ENCODE data around the gene ARHGAP44.
A peak's percentile ranks its signal among the peaks of the same experiment; 100 is the strongest.

ARHGAP44 gene

GRCh38 chr17:12927541-12928425 is 138.5 kb downstream of the ARHGAP44 start:
- Histone ChIP-seq H4K12ac (ENCODE audit: low read depth, low read length) (no peak overlapping the region), H3K9me3 (ENCODE audit: insufficient read depth, low read depth, low read length) (no peaks in the 10 kb centered on the region), H2AFZ (ENCODE audit: insufficient read depth, low read length, poor library complexity) (no peak overlapping the region), H3K23ac (ENCODE audit: low read length) (no peak overlapping the region), H3K4ac (ENCODE audit: low read depth, low read length) (no peak overlapping the region), H4K91ac (ENCODE audit: low read depth, low read length) (no peak overlapping the region), H3K4me1 (ENCODE audit: control insufficient read depth in 1 of 2, insufficient read depth in 2 of 2, low read length in 2 of 2) (no peaks in the 10 kb centered on the region), H3K18ac (ENCODE audit: low read length) (no peak overlapping the region), H2BK5ac (ENCODE audit: low read depth, low read length, poor library complexity) (no peak overlapping the region), H4K8ac (ENCODE audit: low read depth, low read length) (no peak overlapping the region), H3K4me2 (ENCODE audit: low read length) (no peak overlapping the region), H3K9ac (ENCODE audit: low read length) (no peak overlapping the region), H3K79me2 (ENCODE audit: control insufficient read depth, insufficient read depth, low read length, poor library complexity) (no peaks in the 10 kb centered on the region), H3K27ac (ENCODE audit: low read depth, low read length) (no peak overlapping the region), H3K14ac (ENCODE audit: low read length) (no peak overlapping the region), H3K4me3 (ENCODE audit: low read depth, low read length) (no peak overlapping the region), H3K79me1 (ENCODE audit: low read length) (no peaks in the 10 kb centered on the region), H3K36me3 (ENCODE audit: control insufficient read depth in 1 of 2, insufficient read depth in 2 of 2, low read length in 2 of 2) (no peaks in the 10 kb centered on the region), H2BK12ac (ENCODE audit: low read length) (no peak overlapping the region), H3K27me3 (ENCODE audit: insufficient read depth, low read length) (no peaks in the 10 kb centered on the region), H2AK5ac (ENCODE audit: low read length) (no peak overlapping the region), H2BK120ac (ENCODE audit: insufficient read depth, low read length, poor library complexity) (no peak overlapping the region)
- WGBS (ENCODE audit: extremely low coverage, insufficient coverage, insufficient read length), result no CpG with 5 or more reads among the region's 5 CpGs
- DNase-seq, result peak; percentile 62 to 92

- H3K79me1 ChIP-seq (ENCODE audit: low read length), result no peaks in the 10 kb centered on the region
- no peak overlapping the region for H4K91ac ChIP-seq (ENCODE audit: low read depth, low read length)
- no peaks in the 10 kb centered on the region for H3K4me1 ChIP-seq (ENCODE audit: control insufficient read depth in 1 of 2, insufficient read depth in 2 of 2, low read length in 2 of 2)
- no peak overlapping the region for H4K8ac ChIP-seq (ENCODE audit: low read depth, low read length)
- H3K27me3 ChIP-seq (ENCODE audit: insufficient read depth, low read length), result no peaks in the 10 kb centered on the region
- H3K36me3 ChIP-seq (ENCODE audit: control insufficient read depth in 1 of 2, insufficient read depth in 2 of 2, low read length in 2 of 2), result no peaks in the 10 kb centered on the region
- H2BK5ac ChIP-seq (ENCODE audit: low read depth, low read length, poor library complexity), result no peak overlapping the region
- no peak overlapping the region for H4K12ac ChIP-seq (ENCODE audit: low read depth, low read length)
- no peak overlapping the region for H3K23ac ChIP-seq (ENCODE audit: low read length)
- H2BK120ac ChIP-seq (ENCODE audit: insufficient read depth, low read length, poor library complexity), result no peak overlapping the region
- H2AK5ac ChIP-seq (ENCODE audit: low read length), result no peak overlapping the region
- no CpG with 5 or more reads among the region's 2 CpGs for WGBS (ENCODE audit: extremely low coverage, insufficient coverage, insufficient read length)
- H3K9ac ChIP-seq (ENCODE audit: low read length), result no peak overlapping the region
- no peak overlapping the region for H3K27ac ChIP-seq (ENCODE audit: low read depth, low read length)
- H2AFZ ChIP-seq (ENCODE audit: insufficient read depth, low read length, poor library complexity), result no peak overlapping the region
- no peak overlapping the region for H3K4ac ChIP-seq (ENCODE audit: low read depth, low read length)
- no peaks in the 10 kb centered on the region for H3K79me2 ChIP-seq (ENCODE audit: control insufficient read depth, insufficient read depth, low read length, poor library complexity)
- H3K18ac ChIP-seq (ENCODE audit: low read length), result no peak overlapping the region
- no peak overlapping the region for H3K4me3 ChIP-seq (ENCODE audit: low read depth, low read length)
- no peaks in the 10 kb centered on the region for H3K9me3 ChIP-seq (ENCODE audit: insufficient read depth, low read depth, low read length)
- H2BK12ac ChIP-seq (ENCODE audit: low read length), result no peak overlapping the region
- peak; percentile 51 to 83 for DNase-seq
- no peak overlapping the region for H3K4me2 ChIP-seq (ENCODE audit: low read length)
- H3K14ac ChIP-seq (ENCODE audit: low read length), result no peak overlapping the region
Observed at GRCh38 chr17:12928736-12929135, 139.4 kb downstream of the ARHGAP44 start.

GRCh38 chr17:12936501-12936900 is 147.2 kb downstream of the ARHGAP44 start:
- no peak overlapping the region for H3K4ac ChIP-seq (ENCODE audit: low read depth, low read length)
- no peak overlapping the region for H2AK5ac ChIP-seq (ENCODE audit: low read length)
- no peak overlapping the region for H3K27ac ChIP-seq (ENCODE audit: low read depth, low read length)
- H3K27me3 ChIP-seq (ENCODE audit: insufficient read depth, low read length), result no peaks in the 10 kb centered on the region
- H2BK12ac ChIP-seq (ENCODE audit: low read length), result no peak overlapping the region
- H3K79me1 ChIP-seq (ENCODE audit: low read length), result no peaks in the 10 kb centered on the region
- H3K36me3 ChIP-seq (ENCODE audit: control insufficient read depth in 1 of 2, insufficient read depth in 2 of 2, low read length in 2 of 2), result no peaks in the 10 kb centered on the region
- no peaks in the 10 kb centered on the region for H3K79me2 ChIP-seq (ENCODE audit: control insufficient read depth, insufficient read depth, low read length, poor library complexity)
- H3K14ac ChIP-seq (ENCODE audit: low read length), result no peak overlapping the region
- H2AFZ ChIP-seq (ENCODE audit: insufficient read depth, low read length, poor library complexity), result no peak overlapping the region
- no peaks in the 10 kb centered on the region for H3K4me1 ChIP-seq (ENCODE audit: control insufficient read depth in 1 of 2, insufficient read depth in 2 of 2, low read length in 2 of 2)
- DNase-seq, result peak in 1 of 2 donors; percentile 33
- H3K4me2 ChIP-seq (ENCODE audit: low read length), result no peak overlapping the region
- no peak overlapping the region for H4K8ac ChIP-seq (ENCODE audit: low read depth, low read length)
- H2BK5ac ChIP-seq (ENCODE audit: low read depth, low read length, poor library complexity), result no peak overlapping the region
- no peak overlapping the region for H4K12ac ChIP-seq (ENCODE audit: low read depth, low read length)
- no peak overlapping the region for H3K4me3 ChIP-seq (ENCODE audit: low read depth, low read length)
- H3K23ac ChIP-seq (ENCODE audit: low read length), result no peak overlapping the region
- H3K9ac ChIP-seq (ENCODE audit: low read length), result no peak overlapping the region
- no peak overlapping the region for H2BK120ac ChIP-seq (ENCODE audit: insufficient read depth, low read length, poor library complexity)
- no peak overlapping the region for H3K18ac ChIP-seq (ENCODE audit: low read length)
- no CpG with 5 or more reads among the region's 3 CpGs for WGBS (ENCODE audit: extremely low coverage, insufficient coverage, insufficient read length)
- H3K9me3 ChIP-seq (ENCODE audit: insufficient read depth, low read depth, low read length), result no peaks in the 10 kb centered on the region
- H4K91ac ChIP-seq (ENCODE audit: low read depth, low read length), result no peak overlapping the region

GRCh38 chr17:12940699-12941098 is 151.4 kb downstream of the ARHGAP44 start:
- Histone ChIP-seq H3K4me2 (ENCODE audit: low read length) (no peak overlapping the region), H3K9ac (ENCODE audit: low read length) (no peak overlapping the region), H3K9me3 (ENCODE audit: insufficient read depth, low read depth, low read length) (no peaks in the 10 kb centered on the region), H2BK12ac (ENCODE audit: low read length) (no peak overlapping the region), H3K27me3 (ENCODE audit: insufficient read depth, low read length) (no peaks in the 10 kb centered on the region), H4K91ac (ENCODE audit: low read depth, low read length) (no peak overlapping the region), H3K4me1 (ENCODE audit: control insufficient read depth in 1 of 2, insufficient read depth in 2 of 2, low read length in 2 of 2) (no peaks in the 10 kb centered on the region), H3K18ac (ENCODE audit: low read length) (no peak overlapping the region), H2BK120ac (ENCODE audit: insufficient read depth, low read length, poor library complexity) (no peak overlapping the region), H2BK5ac (ENCODE audit: low read depth, low read length, poor library complexity) (no peak overlapping the region), H3K27ac (ENCODE audit: low read depth, low read length) (no peak overlapping the region), H2AK5ac (ENCODE audit: low read length) (no peak overlapping the region), H3K4me3 (ENCODE audit: low read depth, low read length) (no peak overlapping the region), H3K4ac (ENCODE audit: low read depth, low read length) (no peak overlapping the region), H4K12ac (ENCODE audit: low read depth, low read length) (no peak overlapping the region), H4K8ac (ENCODE audit: low read depth, low read length) (no peak overlapping the region), H2AFZ (ENCODE audit: insufficient read depth, low read length, poor library complexity) (no peak overlapping the region), H3K79me1 (ENCODE audit: low read length) (no peaks in the 10 kb centered on the region), H3K23ac (ENCODE audit: low read length) (no peak overlapping the region), H3K36me3 (ENCODE audit: control insufficient read depth in 1 of 2, insufficient read depth in 2 of 2, low read length in 2 of 2) (no peaks in the 10 kb centered on the region), H3K79me2 (ENCODE audit: control insufficient read depth, insufficient read depth, low read length, poor library complexity) (no peaks in the 10 kb centered on the region), H3K14ac (ENCODE audit: low read length) (no peak overlapping the region)
- DNase-seq, result no peak
- no CpG with 5 or more reads among the region's 2 CpGs for WGBS (ENCODE audit: extremely low coverage, insufficient coverage, insufficient read length)
